BLaER1 (cell line): Measurements from ENCODE around the gene SORCS1.

Experiments used
- H3K27ac ChIP-seq: shearing (Covaris generic); formaldehyde crosslinking; 2 replicates; pipeline ENCODE4 v1.8.1; 2022
- H3K27me3 ChIP-seq: shearing (Covaris generic); formaldehyde crosslinking; 2 replicates; pipeline ENCODE4 v1.8.1; 2022
- H3K36me3 ChIP-seq: shearing (Covaris generic); formaldehyde crosslinking; 2 replicates; pipeline ENCODE4 v1.8.1; 2022
- H3K4me1 ChIP-seq: shearing (Covaris generic); formaldehyde crosslinking; 2 replicates; pipeline ENCODE4 v1.8.1; 2022
- H3K4me2 ChIP-seq: shearing (Covaris generic); formaldehyde crosslinking; 2 replicates; pipeline ENCODE4 v1.8.1; 2022
- H3K4me3 ChIP-seq: shearing (Covaris generic); formaldehyde crosslinking; 2 replicates; pipeline ENCODE4 v1.8.1; 2022
- H3K9ac ChIP-seq: shearing (Covaris generic); formaldehyde crosslinking; 2 replicates; pipeline ENCODE4 v1.8.1; 2022
- H3K9me3 ChIP-seq: shearing (Covaris generic); formaldehyde crosslinking; 2 replicates; pipeline ENCODE4 v1.8.1; 2022
- H4K20me1 ChIP-seq: shearing (Covaris generic); formaldehyde crosslinking; 2 replicates; pipeline ENCODE4 v1.8.1; 2022
- Cebpa-rat ChIP-seq: shearing (Covaris generic); IDR thresholded peaks from 2 replicates; pipeline ENCODE4 v1.8.1; 2022

SORCS1 gene

DNA sequence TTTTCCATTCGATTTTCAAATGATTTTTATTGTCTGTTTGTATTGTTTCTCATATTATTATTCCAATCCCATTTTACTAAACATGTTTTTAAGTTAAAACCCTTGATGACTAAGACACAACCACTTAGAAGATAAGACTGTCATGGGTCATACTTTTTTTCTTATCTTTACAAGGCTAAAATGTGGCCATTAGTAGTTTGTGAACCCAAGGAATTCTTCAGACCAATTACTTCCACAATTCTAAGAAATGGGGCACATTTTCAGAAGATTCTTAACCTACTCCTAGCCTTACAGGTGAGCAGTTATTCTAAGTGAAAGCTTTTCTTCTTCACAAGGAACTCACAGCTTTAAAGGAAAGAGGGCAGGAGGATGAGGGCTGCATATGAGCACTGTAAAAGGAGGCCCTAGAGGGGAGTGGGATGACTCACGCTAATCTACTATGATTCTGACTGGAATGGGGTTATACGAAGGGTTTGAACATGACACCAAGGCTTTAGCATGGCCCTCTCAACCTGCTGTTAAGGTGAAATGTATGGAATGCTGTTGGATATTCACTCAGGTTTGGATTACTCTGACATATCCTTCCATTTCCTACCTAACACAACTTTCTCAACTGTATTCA lies 81.0 kb downstream of the SORCS1 start:
- H3K4me3 ChIP-seq, result no peak overlapping the region
- TF ChIP-seq Cebpa-rat, result no peak
- H3K9me3 ChIP-seq, result no peaks in the 10 kb centered on the region
- H3K4me1 ChIP-seq, result peaks cover 17% of the 10 kb centered on the region
- no peak overlapping the region for H3K4me2 ChIP-seq
- H3K27ac ChIP-seq, result no peak overlapping the region
- H3K9ac ChIP-seq, result no peak overlapping the region
- H4K20me1 ChIP-seq, result no peaks in the 10 kb centered on the region
- no peaks in the 10 kb centered on the region for H3K36me3 ChIP-seq
- H3K27me3 ChIP-seq, result no peaks in the 10 kb centered on the region

DNA sequence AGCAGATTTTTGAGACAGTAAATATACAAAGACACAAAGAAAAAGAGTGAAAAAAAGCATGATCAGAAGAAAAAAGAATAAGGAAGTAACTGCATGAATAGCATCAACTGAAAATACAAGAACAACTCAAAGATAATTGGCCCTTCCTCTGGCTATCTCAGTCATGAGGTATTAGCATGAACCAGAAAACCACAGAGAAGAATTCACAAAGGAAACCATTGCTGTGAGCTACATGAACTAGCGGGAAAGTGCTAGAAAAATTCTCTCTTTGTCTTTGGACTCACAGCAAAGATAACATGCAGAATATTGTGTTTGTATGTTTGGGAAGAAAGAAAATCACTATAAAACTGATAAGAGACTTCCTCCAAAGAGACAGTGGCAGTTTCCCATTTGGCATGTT lies 82.9 kb downstream of the SORCS1 start:
- no peak overlapping the region for H3K4me3 ChIP-seq
- no peaks in the 10 kb centered on the region for H3K36me3 ChIP-seq
- no peaks in the 10 kb centered on the region for H3K27me3 ChIP-seq
- no peak for TF ChIP-seq Cebpa-rat
- H4K20me1 ChIP-seq, result no peaks in the 10 kb centered on the region
- peaks cover 17% of the 10 kb centered on the region for H3K4me1 ChIP-seq
- H3K9me3 ChIP-seq, result no peaks in the 10 kb centered on the region
- H3K4me2 ChIP-seq, result peak overlapping the region; percentile 44
- H3K27ac ChIP-seq, result no peak overlapping the region
- no peak overlapping the region for H3K9ac ChIP-seq

DNA sequence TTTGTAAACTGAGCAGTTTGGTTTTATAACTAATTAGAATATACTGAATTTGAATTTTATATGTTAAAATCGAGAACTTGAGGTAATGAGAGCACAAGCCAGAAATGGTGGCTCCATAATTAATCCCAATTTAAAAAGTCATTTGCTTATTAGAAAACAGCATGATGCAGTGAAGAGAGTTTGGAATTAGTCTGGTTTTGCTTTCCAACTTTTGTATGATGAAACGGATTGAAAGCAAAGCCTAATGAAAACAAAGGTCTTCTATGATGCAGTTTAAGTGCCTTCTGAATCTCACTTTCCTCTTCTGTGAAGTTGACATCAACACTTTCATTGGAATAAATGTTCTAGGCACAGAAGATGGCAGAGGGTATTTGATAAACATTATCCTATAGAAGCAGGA lies 89.4 kb downstream of the SORCS1 start:
- Histone ChIP-seq H3K27ac (no peak overlapping the region), H3K9ac (no peak overlapping the region)
- no peak for TF ChIP-seq Cebpa-rat

DNA sequence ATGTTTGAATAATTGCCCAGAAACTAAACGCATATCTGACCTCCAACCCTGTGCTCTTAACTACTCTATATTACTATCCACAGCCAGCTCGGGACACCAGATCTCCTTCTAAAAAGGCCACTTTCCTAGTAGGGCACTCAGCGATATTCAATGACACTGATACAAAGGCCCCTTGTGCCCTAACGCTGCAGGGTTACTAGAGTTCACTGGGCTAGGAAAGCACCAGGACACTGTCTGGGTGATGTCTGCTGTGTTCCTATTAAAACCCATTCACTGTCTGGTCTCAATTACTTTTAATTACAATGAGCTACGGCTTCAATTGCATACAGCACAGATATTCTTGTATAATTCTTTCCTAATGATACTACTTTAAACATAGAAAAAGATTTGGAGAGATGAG lies 91.7 kb downstream of the SORCS1 start:
- no peaks in the 10 kb centered on the region for H3K9me3 ChIP-seq
- no peak overlapping the region for H3K27ac ChIP-seq
- H3K4me1 ChIP-seq, result no peaks in the 10 kb centered on the region
- no peak overlapping the region for H3K4me2 ChIP-seq
- H4K20me1 ChIP-seq, result no peaks in the 10 kb centered on the region
- TF ChIP-seq Cebpa-rat, result no peak
- no peak overlapping the region for H3K9ac ChIP-seq
- no peak overlapping the region for H3K4me3 ChIP-seq
- no peaks in the 10 kb centered on the region for H3K27me3 ChIP-seq
- H3K36me3 ChIP-seq, result no peaks in the 10 kb centered on the region

More for the DNA sequence above, 89.4 kb downstream of the SORCS1 start:
- Histone ChIP-seq H3K9me3 (no peaks in the 10 kb centered on the region), H3K36me3 (no peaks in the 10 kb centered on the region), H3K27me3 (no peaks in the 10 kb centered on the region), H3K4me3 (no peak overlapping the region), H3K4me1 (no peaks in the 10 kb centered on the region), H4K20me1 (no peaks in the 10 kb centered on the region), H3K4me2 (no peak overlapping the region)

DNA sequence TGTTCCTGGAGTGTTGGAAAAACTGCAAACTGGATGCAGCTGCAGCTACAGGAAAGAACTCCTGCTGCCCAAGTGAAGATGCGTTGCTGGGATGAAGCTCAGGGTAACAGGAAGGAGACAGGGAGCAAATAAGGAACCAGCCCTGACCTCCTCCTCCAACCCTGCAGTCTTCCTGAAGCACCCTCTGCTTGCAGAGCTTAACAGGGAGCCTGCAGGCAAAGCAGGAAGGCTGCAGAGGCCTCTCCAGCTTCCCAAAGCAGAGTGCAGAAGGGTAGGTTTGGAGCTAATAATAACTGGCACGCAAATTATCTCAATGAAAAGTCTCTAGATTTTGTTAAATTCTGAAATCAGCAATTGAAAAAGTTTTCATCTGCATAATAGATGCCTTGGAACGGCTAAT lies 92.5 kb downstream of the SORCS1 start:
- Histone ChIP-seq H3K4me2 (no peak overlapping the region), H3K4me3 (no peak overlapping the region), H3K27me3 (no peaks in the 10 kb centered on the region), H3K27ac (no peak overlapping the region), H4K20me1 (no peaks in the 10 kb centered on the region), H3K4me1 (no peaks in the 10 kb centered on the region), H3K36me3 (no peaks in the 10 kb centered on the region), H3K9me3 (no peaks in the 10 kb centered on the region), H3K9ac (no peak overlapping the region)
- TF ChIP-seq Cebpa-rat, result no peak

DNA sequence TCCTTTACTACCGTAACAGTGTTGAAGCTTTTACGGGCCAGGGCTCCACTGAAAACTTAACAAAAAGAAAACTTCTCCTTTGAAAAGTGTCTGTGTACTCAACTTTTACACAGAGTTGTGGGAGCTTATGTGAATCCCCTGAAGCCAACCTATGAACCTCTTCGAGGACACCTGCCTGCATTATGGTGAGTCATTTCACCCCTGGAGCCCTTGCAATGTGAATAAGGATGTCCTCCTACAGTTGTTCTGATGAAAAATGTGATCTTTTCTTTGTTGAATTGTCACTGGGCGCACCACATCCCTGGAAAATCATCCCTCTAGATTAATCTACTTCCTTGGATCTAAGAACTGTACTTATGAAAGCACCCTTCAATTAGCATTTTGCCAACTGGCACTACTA lies 93.2 kb downstream of the SORCS1 start:
- no peak overlapping the region for H3K9ac ChIP-seq
- no peaks in the 10 kb centered on the region for H3K27me3 ChIP-seq
- no peaks in the 10 kb centered on the region for H3K36me3 ChIP-seq
- no peak overlapping the region for H3K4me2 ChIP-seq
- no peaks in the 10 kb centered on the region for H4K20me1 ChIP-seq
- H3K9me3 ChIP-seq, result no peaks in the 10 kb centered on the region
- H3K4me1 ChIP-seq, result no peaks in the 10 kb centered on the region
- no peak overlapping the region for H3K27ac ChIP-seq
- TF ChIP-seq Cebpa-rat, result no peak
- no peak overlapping the region for H3K4me3 ChIP-seq

DNA sequence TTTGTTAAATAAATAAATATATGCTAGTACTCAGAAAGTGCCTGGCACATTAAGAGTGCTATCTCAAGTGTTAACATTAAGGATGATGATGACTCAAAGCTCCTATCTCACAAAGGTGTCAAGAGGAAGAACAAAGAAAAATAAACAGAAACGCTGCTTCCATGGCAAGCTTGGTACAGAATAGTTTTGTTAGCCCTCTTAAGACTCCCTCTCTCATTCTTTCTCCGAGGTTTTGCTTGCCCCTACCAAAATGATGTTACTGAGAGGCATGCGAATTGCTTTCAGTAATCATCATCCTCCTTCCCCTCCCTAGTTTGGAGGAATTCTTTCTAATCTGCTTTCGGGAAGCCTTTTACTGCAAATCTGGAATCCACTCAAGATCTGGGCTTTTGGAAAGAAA lies 96.7 kb downstream of the SORCS1 start:
- no peak for TF ChIP-seq Cebpa-rat
- H3K4me2 ChIP-seq, result no peak overlapping the region
- H3K9ac ChIP-seq, result no peak overlapping the region
- H3K27me3 ChIP-seq, result no peaks in the 10 kb centered on the region
- no peaks in the 10 kb centered on the region for H3K9me3 ChIP-seq
- H3K4me1 ChIP-seq, result no peaks in the 10 kb centered on the region
- H3K27ac ChIP-seq, result no peak overlapping the region
- no peaks in the 10 kb centered on the region for H3K36me3 ChIP-seq
- no peak overlapping the region for H3K4me3 ChIP-seq
- H4K20me1 ChIP-seq, result no peaks in the 10 kb centered on the region

DNA sequence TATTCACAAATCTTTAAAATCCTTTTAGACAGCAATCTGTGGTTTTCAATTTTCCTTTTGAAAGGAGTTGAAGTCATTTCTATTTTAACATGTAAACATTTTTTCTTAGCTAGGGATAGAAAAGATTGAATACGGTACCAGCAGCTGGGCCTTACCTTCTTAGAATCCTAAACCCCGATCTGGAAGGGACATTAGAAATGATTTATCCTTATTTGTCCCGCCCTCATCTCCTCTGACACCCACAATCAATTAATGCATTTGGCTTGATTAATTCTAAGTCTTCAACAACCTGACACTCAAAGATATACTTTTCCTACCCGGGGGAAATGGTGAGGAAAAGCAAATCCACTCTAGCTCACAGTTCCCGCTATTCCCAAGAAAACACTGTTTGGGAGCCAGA lies 100.4 kb downstream of the SORCS1 start:
- no peak overlapping the region for H3K9ac ChIP-seq
- no peaks in the 10 kb centered on the region for H3K27me3 ChIP-seq
- no peak overlapping the region for H3K27ac ChIP-seq
- H3K9me3 ChIP-seq, result no peaks in the 10 kb centered on the region
- H3K4me3 ChIP-seq, result no peak overlapping the region
- H3K4me1 ChIP-seq, result no peaks in the 10 kb centered on the region
- no peaks in the 10 kb centered on the region for H3K36me3 ChIP-seq
- no peak overlapping the region for H3K4me2 ChIP-seq
- H4K20me1 ChIP-seq, result no peaks in the 10 kb centered on the region
- TF ChIP-seq Cebpa-rat, result no peak

DNA sequence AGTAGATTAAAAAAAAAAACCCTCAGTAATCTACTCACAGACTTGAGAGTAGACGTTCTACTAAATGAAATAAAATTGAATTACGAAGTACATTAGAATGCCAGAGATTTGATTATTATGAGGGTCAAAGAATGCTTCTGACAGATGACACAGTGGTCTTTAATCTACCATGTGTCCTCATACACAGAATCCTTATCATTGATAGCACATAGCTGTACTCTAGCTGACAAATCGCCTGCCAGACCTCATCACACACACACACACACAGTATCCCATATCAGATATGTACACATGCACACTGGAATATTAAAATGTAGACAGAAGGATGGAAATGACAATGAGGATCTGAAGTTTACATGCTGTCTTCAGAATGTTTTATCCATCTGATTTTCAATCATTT lies 104.6 kb downstream of the SORCS1 start:
- TF ChIP-seq Cebpa-rat, result no peak
- Histone ChIP-seq H4K20me1 (no peaks in the 10 kb centered on the region), H3K36me3 (no peaks in the 10 kb centered on the region), H3K4me3 (no peak overlapping the region), H3K4me2 (no peak overlapping the region), H3K9me3 (no peaks in the 10 kb centered on the region), H3K27me3 (no peaks in the 10 kb centered on the region), H3K27ac (no peak overlapping the region), H3K9ac (no peak overlapping the region), H3K4me1 (no peaks in the 10 kb centered on the region)

DNA sequence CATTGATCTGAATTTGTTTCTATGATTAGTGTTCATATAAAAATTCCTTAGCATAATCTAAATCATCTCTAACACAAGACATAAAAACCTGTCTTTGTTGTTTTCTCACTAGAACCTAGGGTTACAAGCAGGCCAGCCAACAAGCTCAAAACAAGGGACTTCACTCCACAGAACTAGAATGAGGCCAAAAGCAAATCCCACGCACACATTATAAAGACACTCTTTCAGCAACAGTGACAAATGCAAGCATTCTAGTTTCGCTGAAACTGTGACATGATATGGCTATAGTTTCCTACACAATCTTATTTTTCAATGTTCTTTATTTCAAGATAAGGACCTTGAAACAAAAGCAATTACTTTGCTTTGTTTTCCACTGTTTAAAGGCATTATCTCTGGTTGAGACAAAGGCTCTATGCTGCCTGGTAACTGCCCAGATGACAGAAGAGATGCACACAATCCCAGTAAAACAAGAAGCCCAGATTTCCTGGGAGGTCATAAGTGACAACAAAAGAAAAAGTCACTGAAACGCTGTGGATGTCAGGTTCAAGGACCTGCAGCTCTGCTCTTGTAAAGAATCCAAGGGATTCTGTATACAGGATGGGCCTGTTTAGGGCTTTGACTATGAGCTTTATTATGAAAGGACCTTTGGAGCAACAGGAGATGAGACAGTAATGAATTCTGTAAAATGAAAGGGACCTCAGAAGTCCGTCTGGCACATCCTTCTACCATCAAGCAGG lies 105.3 kb downstream of the SORCS1 start:
- no peaks in the 10 kb centered on the region for H4K20me1 ChIP-seq
- H3K36me3 ChIP-seq, result no peaks in the 10 kb centered on the region
- no peak overlapping the region for H3K4me3 ChIP-seq
- H3K4me2 ChIP-seq, result no peak overlapping the region
- H3K27ac ChIP-seq, result no peak overlapping the region
- no peak for TF ChIP-seq Cebpa-rat
- H3K4me1 ChIP-seq, result no peaks in the 10 kb centered on the region
- no peaks in the 10 kb centered on the region for H3K27me3 ChIP-seq
- H3K9ac ChIP-seq, result no peak overlapping the region
- no peaks in the 10 kb centered on the region for H3K9me3 ChIP-seq
